Stimulated activated CD4-positive, alpha-beta T cell treated with anti-CD3 and anti-CD28 coated beads, Interleukin-1b, Interleukin-23, amount 100 ng/mL, for 1 hour (primary cell): ENCODE data around the gene LEP.

Experiments used
- DNase-seq, 2 donors: peaks; one replicate each; pipeline ENCODE4 v3.0.0-alpha.2; 2020; ENCODE audit warnings: low read depth in 2 of 2

Gene LEP

GRCh38 chr7:128244861-128245260 lies 3.8 kb downstream of the LEP start:
- no peak for DNase-seq

- DNase-seq, result no peak
Observed at GRCh38 chr7:128247108-128247507, 6.0 kb downstream of the LEP start.

- DNase-seq, result no peak
Observed at GRCh38 chr7:128247640-128248194, 6.6 kb downstream of the LEP start.

- no peak for DNase-seq
Observed at GRCh38 chr7:128251337-128251736, 10.3 kb downstream of the LEP start.

DNA sequence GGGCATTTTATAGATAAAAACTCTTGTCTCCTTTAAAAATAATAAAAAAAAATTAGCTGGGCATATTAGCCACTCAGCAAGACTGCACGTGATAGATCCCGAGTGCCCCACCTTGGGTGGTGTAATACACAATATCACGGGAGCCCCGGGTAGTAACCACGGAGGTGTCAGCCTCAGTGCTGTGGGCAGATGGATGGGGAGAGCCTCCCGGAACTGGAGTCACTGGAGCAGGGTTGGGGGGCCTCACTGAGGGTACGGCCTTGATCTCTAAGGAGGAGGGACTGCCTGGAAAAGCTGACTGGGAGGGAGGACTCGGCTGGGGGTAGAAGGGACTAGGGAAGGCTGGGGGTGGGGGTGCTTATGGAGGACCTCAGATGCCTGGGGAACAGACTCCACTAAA lies 12.6 kb downstream of the LEP start:
- no peak for DNase-seq

DNA sequence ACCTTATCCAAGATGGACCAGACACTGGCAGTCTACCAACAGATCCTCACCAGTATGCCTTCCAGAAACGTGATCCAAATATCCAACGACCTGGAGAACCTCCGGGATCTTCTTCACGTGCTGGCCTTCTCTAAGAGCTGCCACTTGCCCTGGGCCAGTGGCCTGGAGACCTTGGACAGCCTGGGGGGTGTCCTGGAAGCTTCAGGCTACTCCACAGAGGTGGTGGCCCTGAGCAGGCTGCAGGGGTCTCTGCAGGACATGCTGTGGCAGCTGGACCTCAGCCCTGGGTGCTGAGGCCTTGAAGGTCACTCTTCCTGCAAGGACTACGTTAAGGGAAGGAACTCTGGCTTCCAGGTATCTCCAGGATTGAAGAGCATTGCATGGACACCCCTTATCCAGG lies 13.4 kb downstream of the LEP start:
- DNase-seq, result no peak

DNA sequence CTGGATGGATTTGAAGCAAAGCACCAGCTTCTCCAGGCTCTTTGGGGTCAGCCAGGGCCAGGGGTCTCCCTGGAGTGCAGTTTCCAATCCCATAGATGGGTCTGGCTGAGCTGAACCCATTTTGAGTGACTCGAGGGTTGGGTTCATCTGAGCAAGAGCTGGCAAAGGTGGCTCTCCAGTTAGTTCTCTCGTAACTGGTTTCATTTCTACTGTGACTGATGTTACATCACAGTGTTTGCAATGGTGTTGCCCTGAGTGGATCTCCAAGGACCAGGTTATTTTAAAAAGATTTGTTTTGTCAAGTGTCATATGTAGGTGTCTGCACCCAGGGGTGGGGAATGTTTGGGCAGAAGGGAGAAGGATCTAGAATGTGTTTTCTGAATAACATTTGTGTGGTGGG lies 14.2 kb downstream of the LEP start:
- DNase-seq, result no peak

GRCh38 chr7:128257458-128257857 lies 16.4 kb downstream of the LEP start:
- no peak for DNase-seq

GRCh38 chr7:128259131-128260061 lies 18.3 kb downstream of the LEP start:
- DNase-seq, result no peak

- DNase-seq, result no peak
Observed at GRCh38 chr7:128260069-128260795, 19.2 kb downstream of the LEP start.

DNA sequence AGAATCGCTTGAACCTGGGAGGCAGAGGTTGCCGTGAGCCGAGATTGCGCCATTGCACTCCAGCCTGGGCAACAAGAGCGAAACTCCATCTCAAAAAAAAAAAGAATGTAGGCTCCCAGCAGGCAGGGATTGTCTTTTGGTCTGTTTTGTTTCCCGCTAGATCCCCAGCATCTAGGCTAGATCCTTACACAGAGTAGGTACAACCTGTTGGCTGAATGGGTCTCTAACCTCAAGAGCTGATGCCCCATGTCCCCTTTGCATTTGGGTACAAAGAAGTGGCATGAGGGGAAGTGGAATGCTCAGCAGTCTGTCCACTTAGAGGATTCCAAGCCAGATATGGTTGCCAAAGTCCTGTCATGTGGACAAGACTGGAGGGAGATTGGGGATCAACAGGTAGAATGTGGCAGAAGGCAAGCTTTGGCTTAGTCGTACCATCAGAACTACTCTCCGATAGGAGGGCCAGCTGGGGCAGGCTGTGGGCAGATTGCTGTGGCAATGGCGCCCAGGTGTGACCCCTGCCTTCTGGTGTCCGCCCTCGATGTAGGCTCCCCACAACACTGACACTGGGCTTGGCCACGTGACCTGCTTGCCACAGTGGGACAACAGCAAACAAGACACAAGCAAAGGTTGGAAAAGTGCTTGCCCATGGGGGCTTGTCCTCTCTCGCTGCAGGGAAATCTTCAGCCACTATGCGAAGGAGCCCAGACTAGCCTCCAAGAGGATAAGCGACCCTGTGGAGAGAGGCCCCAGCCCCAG lies 21.4 kb downstream of the LEP start:
- DNase-seq, result no peak

DNA sequence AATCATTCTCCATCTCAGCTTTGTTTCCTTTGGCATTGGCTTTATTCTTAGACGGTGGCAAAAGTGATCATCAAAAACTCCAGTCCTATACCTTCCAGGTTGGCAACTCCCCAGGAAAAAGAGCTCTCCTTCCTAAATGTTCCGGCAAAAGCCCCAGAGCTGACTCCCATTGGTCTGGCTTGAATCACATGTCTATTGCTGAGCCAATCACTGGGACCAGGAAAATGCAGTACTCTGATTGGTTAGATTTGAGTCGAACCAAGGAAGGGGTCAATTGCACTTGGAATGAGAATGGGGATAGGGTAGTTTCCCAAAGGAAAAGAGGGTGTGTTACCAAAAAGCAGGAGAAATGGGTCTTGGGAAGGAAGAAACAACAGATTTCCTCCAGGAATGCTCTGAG lies 22.3 kb downstream of the LEP start:
- DNase-seq, result no peak

DNA sequence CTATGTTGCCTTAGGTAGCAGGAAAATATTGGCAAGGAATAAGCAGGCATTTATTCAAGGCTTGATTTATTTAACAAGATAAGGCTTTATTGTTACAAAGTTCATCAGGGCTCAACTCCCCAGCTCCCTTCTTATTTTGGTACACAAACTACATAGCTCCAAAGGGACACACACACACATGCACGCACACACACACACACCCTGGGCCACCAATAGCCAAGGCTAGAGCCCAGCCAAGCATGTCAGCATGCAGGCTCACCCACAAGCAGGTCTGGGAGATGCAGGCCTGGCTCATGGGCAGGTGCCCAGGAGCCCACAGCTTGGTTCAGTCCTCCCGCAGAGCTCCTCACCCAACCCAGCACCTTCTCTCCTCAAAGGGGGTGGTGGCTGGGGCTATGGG lies 23.4 kb downstream of the LEP start:
- no peak for DNase-seq

DNA sequence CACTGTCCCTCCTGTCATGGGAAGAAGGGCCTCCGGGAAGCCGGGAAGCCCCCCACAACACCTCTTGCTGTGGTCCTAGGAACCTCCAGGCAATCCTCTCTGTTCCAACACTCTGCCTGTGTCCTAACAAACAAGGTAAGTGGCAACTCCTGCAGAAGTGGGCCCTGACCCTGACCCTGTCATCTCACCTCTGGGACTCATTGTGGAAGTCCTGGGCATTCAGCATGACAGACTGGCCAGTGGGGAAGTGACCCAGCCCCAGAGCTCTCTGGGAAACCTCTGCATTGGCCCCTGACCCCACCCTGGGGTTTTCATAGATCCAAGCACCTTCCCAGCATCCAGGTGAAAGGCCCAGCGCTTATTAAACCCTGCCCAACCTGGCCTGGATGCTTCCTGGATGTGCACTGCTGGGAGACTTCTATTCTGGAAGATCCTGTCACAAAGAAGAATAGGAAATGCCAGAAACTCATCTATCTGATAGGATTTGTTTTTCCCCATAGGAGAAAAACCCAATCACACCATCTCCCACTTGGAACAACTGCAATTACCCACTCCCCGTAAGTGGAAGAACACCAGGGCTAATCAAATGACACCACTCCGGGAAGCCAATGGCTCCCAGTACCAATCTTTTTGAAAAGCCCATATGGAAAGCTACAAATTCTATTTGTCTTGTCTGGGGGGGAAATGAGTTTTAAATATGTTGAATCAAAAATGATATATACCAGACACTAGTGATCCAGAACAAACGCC lies 24.3 kb downstream of the LEP start:
- no peak for DNase-seq

DNA sequence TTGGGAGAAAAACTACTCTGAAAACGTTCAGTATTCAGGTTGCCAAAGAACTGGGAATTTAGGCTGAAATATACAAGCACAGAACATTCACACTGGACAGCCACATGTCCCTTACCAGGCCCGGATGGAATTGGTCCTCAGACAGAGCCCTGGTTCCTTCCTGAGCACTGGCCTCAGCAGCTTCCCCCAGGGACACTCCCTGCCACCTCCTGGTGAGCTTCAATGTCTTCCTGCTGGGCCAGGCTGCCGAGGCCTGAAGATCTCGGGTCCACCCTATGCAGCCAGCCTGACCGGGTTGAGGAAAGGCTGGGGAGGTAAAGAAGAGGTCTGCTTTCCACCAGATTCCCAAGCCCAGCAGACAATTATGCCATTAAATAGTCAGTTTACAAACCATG lies 24.8 kb downstream of the LEP start:
- no peak for DNase-seq

- no peak for DNase-seq
Observed at GRCh38 chr7:128266529-128266882, 25.4 kb downstream of the LEP start.

- DNase-seq, result no peak
Observed at GRCh38 chr7:128266883-128267594, 26.0 kb downstream of the LEP start.

- DNase-seq, result no peak
Observed at GRCh38 chr7:128267595-128267924, 26.5 kb downstream of the LEP start.

DNA sequence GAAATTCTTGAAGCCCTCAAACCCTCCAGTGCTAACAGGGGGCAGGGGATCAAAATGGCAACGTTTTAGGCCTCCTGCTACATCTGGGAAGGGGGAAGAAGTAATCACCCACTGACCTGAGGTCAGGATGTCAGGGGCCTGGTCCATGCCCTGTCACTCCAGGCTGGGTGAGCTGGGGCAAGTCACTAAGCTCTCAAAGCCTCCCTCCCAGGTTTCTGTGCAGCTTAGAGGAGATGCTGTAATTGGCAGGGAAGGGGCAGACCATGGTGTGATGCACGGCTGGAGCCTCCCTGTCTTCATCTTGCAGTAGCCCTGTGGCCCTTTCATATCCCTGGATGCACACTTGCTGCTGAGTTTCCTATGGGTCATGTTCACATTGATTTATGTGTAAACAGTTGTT lies 27.2 kb downstream of the LEP start:
- no peak for DNase-seq

GRCh38 chr7:128270826-128271272 lies 29.8 kb downstream of the LEP start:
- no peak for DNase-seq

GRCh38 chr7:128271471-128271941 lies 30.4 kb downstream of the LEP start:
- no peak for DNase-seq
